Measurements from ENCODE around the gene TRIOBP.
A peak's percentile ranks its signal among the peaks of the same experiment; 100 is the strongest.
"Not testable (repeated sequence)": the region's sequence is repeated elsewhere in the genome, so short reads cannot be mapped to it uniquely, and the experiment has no call there.

The TRIOBP gene

DNA sequence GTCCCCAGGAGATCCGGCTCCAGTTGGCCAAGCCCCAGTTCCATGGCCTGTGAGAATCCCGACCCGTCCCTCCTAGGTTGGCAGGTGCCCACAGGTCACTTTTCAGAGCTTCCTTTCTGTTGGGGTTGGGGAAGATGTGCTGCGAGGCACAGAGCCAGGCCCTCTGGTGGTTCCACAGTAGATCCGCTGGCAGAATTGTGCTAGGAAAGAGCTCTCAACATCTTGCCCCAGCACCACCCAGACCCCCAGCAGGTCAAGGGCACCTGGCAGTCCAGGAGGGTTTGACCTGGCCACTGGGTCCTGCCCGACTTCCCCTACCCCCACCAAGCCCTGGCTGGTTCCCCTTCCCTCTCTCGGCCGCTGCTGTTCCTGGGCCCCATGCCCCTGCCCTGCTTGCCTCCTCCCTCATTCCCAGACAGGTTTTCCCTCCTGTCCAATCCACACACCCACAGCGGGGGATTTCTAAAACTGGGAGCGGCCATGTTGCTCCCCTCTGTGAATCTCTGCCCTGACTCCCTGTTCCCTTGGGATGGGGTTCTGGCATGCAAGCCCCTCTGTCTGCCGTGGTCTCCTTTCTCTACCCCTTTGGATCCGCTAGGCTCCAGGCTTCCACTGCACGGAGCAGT, 84.7 kb downstream of the TRIOBP start:
- no peak for DNase-seq

DNA sequence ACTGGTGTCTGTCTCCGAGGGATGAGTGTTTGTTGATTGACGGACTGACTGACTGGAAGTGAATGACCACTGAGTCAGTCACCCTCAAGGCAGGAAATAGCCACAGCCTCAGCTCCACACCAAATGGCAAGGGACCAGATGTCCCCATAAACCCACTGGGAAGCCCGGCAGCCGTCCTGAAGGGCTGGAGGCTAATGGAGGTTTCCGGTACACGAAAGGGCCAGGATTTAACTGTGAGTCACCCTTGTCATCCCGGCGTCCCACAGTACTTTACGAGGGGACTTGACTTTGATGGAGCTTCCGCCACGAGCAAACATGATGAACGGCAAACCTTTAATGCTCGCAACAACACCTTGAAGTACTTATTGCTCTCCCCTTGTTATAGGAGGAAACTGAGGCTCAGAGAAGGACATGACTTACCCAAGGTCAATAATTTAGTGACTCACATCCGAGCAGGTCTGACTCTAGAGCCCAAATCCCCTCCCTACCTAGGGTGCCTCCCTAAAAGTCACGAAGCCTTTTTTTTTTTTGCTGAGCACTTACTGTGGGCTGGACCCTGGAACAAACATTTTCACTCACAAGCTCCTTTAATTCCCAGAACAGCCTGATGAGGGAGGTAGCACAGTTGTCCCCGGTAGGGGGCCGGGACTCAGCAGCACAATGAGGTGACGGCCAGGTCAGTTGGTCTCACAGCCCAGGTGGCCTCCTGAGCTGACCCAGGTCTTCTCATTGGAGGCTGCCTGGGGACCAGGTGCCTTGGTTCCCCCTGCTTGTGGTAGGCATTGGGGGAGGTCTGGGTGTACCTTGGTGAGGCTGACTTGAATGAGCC, 85.7 kb downstream of the TRIOBP start:
- DNase-seq = no peak

GRCh38 chr22:37784829-37785495, 88.1 kb downstream of the TRIOBP start:
- no peak for DNase-seq

DNA sequence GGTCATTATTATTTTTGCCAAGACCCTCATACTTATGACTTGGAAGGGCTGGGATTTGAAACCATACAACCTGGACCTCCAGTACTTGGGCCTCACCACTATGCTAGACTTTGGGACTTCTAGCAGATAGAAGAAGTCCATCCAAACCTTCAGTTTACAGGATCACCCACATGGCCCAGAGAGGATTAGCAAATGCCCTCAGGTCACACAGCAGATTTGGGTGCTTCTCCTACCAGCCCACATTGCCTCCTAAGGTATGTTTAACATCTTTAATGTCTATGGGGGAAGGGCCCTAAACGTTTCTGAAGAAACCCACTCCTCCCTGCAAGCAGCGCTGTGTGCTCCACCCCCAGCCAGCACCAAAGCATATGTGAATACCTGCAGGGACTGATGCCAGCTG, 93.4 kb downstream of the TRIOBP start:
- DNase-seq = no peak

GRCh38 chr22:37792494-37792893, 95.6 kb downstream of the TRIOBP start:
- no peak for DNase-seq

GRCh38 chr22:37794376-37794775, 97.5 kb downstream of the TRIOBP start:
- DNase-seq = no peak

GRCh38 chr22:37796079-37796478, 99.2 kb downstream of the TRIOBP start:
- no peak for DNase-seq

- not testable (repeated sequence) for DNase-seq
Measured at GRCh38 chr22:37797259-37797658, 100.4 kb downstream of the TRIOBP start.

- no peak for DNase-seq
Measured at GRCh38 chr22:37797874-37798500, 101.1 kb downstream of the TRIOBP start.

GRCh38 chr22:37799979-37800378, 103.1 kb downstream of the TRIOBP start:
- DNase-seq = not testable (repeated sequence)

DNA sequence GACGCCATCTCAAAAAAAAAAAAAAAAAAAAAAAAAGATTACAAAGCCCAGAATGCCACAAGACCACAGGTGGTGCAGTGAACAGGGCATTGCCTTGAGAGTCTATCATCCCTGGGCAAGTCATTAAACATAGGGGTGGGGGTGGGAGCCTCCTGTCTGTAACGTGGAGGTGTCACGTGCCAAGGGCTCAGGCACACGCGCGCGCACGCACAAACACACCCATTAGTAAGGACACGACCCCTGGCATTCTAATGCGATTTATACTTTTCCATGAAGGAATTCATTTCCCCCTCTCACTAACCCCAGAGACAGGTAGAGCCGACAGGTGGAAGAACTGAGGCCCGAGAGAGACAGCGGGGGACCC, 105.1 kb downstream of the TRIOBP start:
- DNase-seq = no peak

- DNase-seq = no peak
Measured at GRCh38 chr22:37802310-37803194, 105.7 kb downstream of the TRIOBP start.

DNA sequence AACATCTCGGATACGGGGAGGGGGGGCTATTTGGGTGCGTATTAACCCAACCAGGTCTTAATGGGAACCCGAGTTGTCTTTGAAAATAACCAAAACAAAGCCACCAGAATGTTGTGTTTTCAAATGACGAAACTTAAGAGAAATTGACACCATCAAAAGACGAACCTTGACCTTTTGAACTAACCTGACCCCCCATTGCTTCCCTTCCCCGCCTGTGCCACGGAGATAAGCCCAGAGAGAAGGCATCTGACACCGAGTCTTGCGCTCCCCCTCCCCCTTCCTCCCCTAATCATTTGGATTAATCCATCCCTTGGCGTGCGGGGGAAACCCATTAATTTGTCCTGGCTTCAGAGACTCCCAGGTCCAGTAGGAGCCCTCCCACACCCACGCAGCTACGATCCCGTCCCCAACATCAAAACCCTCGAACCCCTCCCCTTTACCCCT, 106.4 kb downstream of the TRIOBP start:
- no peak for DNase-seq

- DNase-seq = no peak
Measured at GRCh38 chr22:37803639-37804351, 106.9 kb downstream of the TRIOBP start.

DNA sequence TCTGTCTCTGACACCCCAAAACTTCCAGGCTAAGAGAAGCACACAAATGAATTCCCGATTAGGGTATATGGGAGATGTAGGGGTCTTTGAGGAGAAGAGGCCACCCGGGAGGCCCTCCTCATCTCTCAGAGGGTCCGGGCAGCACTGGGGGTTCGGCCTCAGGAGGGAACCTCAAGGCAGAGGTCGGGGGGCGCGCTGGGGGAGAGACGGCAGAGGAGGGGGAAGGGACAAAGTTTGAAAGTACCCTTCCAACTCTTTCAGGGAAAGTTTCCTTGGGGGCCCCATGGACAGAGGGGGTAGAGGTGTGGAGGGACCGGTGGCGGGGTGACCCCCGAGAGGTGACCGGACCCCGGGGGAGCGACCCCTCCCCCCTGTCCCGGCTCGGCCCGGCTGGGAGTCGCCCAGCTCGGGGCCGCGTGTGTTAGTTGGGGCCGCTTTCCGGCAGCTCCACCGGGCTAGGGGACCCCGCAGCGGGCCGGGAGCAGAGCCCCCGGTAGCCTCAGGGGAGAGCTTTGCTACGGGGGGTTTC, 107.6 kb downstream of the TRIOBP start:
- DNase-seq = no peak

DNA sequence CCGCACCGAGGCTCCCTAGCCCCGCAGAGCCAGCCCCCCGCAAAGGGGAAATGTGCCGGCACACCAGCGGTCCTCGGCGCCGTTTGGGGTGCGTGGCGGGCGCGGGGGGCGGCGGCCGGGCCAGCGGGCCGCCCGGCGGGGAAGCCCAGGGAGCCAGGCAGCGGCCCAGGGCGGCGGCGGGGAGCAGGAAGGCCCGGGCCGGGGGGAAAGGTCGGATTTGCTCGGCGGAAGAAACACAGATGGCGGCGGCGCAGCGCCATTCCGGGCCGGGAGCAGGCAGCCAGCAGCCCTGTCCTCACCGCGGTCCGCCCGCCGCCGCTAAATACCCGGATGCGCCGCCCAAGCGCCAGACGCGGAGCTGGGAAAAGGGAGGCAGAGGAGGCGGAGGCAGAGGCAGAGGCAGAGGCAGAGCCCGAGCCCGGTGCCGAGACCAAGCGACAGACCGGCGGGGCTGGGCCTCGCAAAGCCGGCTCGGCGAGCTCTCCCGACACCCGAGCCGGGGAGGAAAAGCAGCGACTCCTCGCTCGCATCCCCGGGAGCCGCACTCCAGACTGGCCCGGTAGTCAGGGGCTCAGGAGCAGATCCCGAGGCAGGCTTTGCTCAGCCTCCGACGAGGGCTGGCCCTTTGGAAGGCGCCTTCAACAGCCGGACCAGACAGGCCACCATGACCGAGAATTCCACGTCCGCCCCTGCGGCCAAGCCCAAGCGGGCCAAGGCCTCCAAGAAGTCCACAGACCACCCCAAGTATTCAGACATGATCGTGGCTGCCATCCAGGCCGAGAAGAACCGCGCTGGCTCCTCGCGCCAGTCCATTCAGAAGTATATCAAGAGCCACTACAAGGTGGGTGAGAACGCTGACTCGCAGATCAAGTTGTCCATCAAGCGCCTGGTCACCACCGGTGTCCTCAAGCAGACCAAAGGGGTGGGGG, 108.3 kb downstream of the TRIOBP start:
- DNase-seq = peak; percentile 47

DNA sequence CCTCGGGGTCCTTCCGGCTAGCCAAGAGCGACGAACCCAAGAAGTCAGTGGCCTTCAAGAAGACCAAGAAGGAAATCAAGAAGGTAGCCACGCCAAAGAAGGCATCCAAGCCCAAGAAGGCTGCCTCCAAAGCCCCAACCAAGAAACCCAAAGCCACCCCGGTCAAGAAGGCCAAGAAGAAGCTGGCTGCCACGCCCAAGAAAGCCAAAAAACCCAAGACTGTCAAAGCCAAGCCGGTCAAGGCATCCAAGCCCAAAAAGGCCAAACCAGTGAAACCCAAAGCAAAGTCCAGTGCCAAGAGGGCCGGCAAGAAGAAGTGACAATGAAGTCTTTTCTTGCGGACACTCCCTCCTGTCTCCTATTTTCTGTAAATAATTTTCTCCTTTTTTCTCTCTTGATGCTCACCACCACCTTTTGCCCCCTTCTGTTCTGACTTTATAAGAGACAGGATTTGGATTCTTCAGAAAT, 109.0 kb downstream of the TRIOBP start:
- DNase-seq = no peak

DNA sequence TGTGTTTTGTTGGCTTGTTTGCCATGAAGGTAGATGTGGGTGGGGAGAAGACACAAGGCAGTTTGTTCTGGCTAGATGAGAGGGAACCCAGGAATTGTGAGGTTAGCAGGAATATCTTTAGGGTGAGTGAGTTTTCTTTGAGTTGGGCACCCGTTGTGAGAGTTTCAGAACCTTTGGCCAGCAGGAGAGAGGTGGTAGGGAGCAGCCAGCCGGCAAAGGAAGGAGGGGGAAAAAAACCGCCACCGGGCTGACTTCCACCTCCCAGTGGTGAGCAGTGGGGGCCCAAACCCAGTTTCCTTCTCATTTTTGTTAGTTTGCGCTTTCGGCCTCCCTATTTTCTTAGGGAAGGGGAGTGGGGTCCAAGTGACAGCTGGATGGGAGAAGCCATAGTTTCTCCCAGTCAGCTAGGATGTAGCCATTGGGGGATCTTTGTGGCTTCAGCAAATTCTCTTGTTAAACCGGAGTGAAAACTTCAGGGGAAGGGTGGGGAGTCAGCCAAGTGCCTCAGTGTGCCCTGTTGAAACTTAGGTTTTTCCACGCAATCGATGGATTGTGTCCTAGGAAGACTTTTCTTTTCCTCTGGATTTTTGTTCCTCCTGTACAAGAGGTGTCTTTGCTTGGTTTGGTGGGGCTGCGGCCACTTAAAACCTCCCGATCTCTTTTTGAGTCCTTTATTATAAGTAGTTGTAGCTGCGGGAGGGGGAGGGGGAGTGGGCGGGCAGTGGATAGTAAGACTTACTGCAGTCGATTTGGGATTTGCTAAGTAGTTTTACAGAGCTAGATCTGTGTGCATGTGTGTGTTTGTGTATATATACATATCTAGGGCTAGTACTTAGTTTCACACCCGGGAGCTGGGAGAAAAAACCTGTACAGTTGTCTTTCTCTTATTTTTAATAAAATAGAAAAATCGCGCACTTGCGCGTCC, 109.8 kb downstream of the TRIOBP start:
- no peak for DNase-seq

Data from activated effector memory CD4-positive, alpha-beta T cell treated with Interleukin-2 at 50 U/mL for 16 hours (primary cell).